CD4-positive, alpha-beta T cell treated with Interleukin-15 for 4 hours (primary cell): ENCODE data around the gene RBM6.
"Not testable (repeated sequence)": the region's sequence is repeated elsewhere in the genome, so short reads cannot be mapped to it uniquely, and the experiment has no call there.

ENCODE experiments used
- DNase-seq: peaks from one replicate; pipeline ENCODE4 v3.0.0-alpha.2; 2020; ENCODE audit warnings: low spot score

The RBM6 gene

GRCh38 chr3:49917806-49918590, 22.0 kb upstream of the RBM6 start:
- DNase-seq: not testable (repeated sequence)

GRCh38 chr3:49924683-49925082, 15.3 kb upstream of the RBM6 start:
- DNase-seq: no peak

GRCh38 chr3:49925485-49925884, 14.5 kb upstream of the RBM6 start:
- no peak for DNase-seq

- DNase-seq: no peak
Observed at GRCh38 chr3:49926117-49926728, 13.7 kb upstream of the RBM6 start.

- no peak for DNase-seq
Observed at GRCh38 chr3:49927798-49928197, 12.2 kb upstream of the RBM6 start.

GRCh38 chr3:49928481-49929017, 11.4 kb upstream of the RBM6 start:
- no peak for DNase-seq

GRCh38 chr3:49929291-49930167, 10.4 kb upstream of the RBM6 start, which contains the start of gene MON1A:
Gene MON1A, minus strand, starts transcription at chr3:49929811. Its CDS starts 16,465 bp downstream, at chr3:49913346.
- DNase-seq: peak; percentile 88

GRCh38 chr3:49930168-49930690, 9.7 kb upstream of the RBM6 start:
- no peak for DNase-seq

- DNase-seq: no peak
Observed at GRCh38 chr3:49930922-49931321, 9.0 kb upstream of the RBM6 start.

- DNase-seq: not testable (repeated sequence)
Observed at GRCh38 chr3:49932281-49932680, 7.7 kb upstream of the RBM6 start.

GRCh38 chr3:49937090-49937489, 2.9 kb upstream of the RBM6 start:
- DNase-seq: no peak

- no peak for DNase-seq
Observed at GRCh38 chr3:49940667-49941249, 808 bp downstream of the RBM6 start.

GRCh38 chr3:49942651-49943050, 2.7 kb downstream of the RBM6 start:
- DNase-seq: no peak

GRCh38 chr3:49952924-49953323, 13.0 kb downstream of the RBM6 start:
- DNase-seq: no peak

- no peak for DNase-seq
Observed at GRCh38 chr3:49955636-49956035, 15.7 kb downstream of the RBM6 start.

- DNase-seq: no peak
Observed at GRCh38 chr3:49966233-49966942, 26.4 kb downstream of the RBM6 start.

GRCh38 chr3:49967291-49967690, 27.3 kb downstream of the RBM6 start:
- no peak for DNase-seq

- DNase-seq: no peak
Observed at GRCh38 chr3:49968346-49968745, 28.4 kb downstream of the RBM6 start.

GRCh38 chr3:49972656-49973055, 32.7 kb downstream of the RBM6 start:
- no peak for DNase-seq

GRCh38 chr3:49976942-49977341, 37.0 kb downstream of the RBM6 start:
- no peak for DNase-seq

GRCh38 chr3:49984394-49984793, 44.4 kb downstream of the RBM6 start:
- DNase-seq: no peak
